MM.1S (cell line): ENCODE data around the gene PHC1.

Experiments used
- DNase-seq: peaks from one replicate; pipeline ENCODE4 v3.0.0-alpha.2; 2015
- H2AFZ ChIP-seq: fragments of 300-600 bp; sonication (generic); 2 replicates; pipeline ENCODE4 v1.6.0; 2016; ENCODE audit warnings: antibody characterized with exemption, low read length
- H3F3A ChIP-seq: fragments of 300-600 bp; sonication (generic); 2 replicates; pipeline ENCODE4 v1.6.1; 2016; ENCODE audit warnings: mild to moderate bottlenecking, antibody characterized with exemption, low read length, moderate library complexity, mixed read lengths; ENCODE audit not compliant: insufficient read depth
- H3K27ac ChIP-seq: fragments of 300-600 bp; sonication (generic); 2 replicates; pipeline ENCODE4 v1.5.1; 2016; ENCODE audit warnings: mild to moderate bottlenecking, low read length
- H3K27me3 ChIP-seq: fragments of 300-600 bp; sonication (generic); replicated peaks from 2 replicates; pipeline ENCODE4 v1.6.0; 2016; ENCODE audit warnings: low read length; ENCODE audit not compliant: insufficient read depth
- H3K36me3 ChIP-seq: fragments of 300-600 bp; sonication (generic); replicated peaks from 2 replicates; pipeline ENCODE4 v1.6.1; 2016; ENCODE audit warnings: mild to moderate bottlenecking, low read length, mixed read lengths; ENCODE audit not compliant: insufficient read depth
- H3K4me1 ChIP-seq: fragments of 300-600 bp; sonication (generic); 2 replicates; pipeline ENCODE4 v1.6.1; 2016; ENCODE audit warnings: low read length, mixed read lengths
- H3K4me2 ChIP-seq: fragments of 300-600 bp; sonication (generic); 2 replicates; pipeline ENCODE4 v1.6.0; 2016; ENCODE audit warnings: low read depth, low read length
- H3K4me3 ChIP-seq: fragments of 300-600 bp; sonication (generic); 2 replicates; pipeline ENCODE4 v1.5.1; 2016; ENCODE audit warnings: low read length, mixed read lengths
- H3K79me2 ChIP-seq: fragments of 300-600 bp; sonication (generic); 2 replicates; pipeline ENCODE4 v1.6.1; 2016; ENCODE audit warnings: mixed run types, low read length, mixed read lengths
- H3K9ac ChIP-seq: fragments of 300-600 bp; sonication (generic); 2 replicates; pipeline ENCODE4 v1.6.1; 2016; ENCODE audit warnings: low read length, mixed read lengths
- H3K9me2 ChIP-seq: fragments of 300-600 bp; sonication (generic); replicated peaks from 2 replicates; pipeline ENCODE4 v1.6.1; 2016; ENCODE audit warnings: mild to moderate bottlenecking, low read length, mixed read lengths; ENCODE audit not compliant: insufficient read depth
- H3K9me3 ChIP-seq: fragments of 300-600 bp; sonication (generic); replicated peaks from 2 replicates; pipeline ENCODE4 v1.6.1; 2016; ENCODE audit warnings: mild to moderate bottlenecking, low read length, mixed read lengths; ENCODE audit not compliant: insufficient read depth
- H4K20me1 ChIP-seq: fragments of 300-600 bp; sonication (generic); 2 replicates; pipeline ENCODE4 v1.6.1; 2016; ENCODE audit warnings: mild to moderate bottlenecking, low read length, moderate library complexity, mixed read lengths; ENCODE audit not compliant: insufficient read depth
- CTCF ChIP-seq: fragments of 300-600 bp; sonication (generic); IDR thresholded peaks from 2 replicates; pipeline ENCODE4 v1.5.1; 2016; ENCODE audit warnings: antibody characterized with exemption, low read length, mixed read lengths
- EZH2 ChIP-seq: fragments of 300-600 bp; sonication (generic); optimal IDR thresholded peaks from 2 replicates; pipeline ENCODE3; 2017; ENCODE audit warnings: low read depth, mild to moderate bottlenecking, antibody characterized with exemption, low read length, mixed read lengths
- EZH2phosphoT487 ChIP-seq: fragments of 300-600 bp; sonication (generic); IDR thresholded peaks from 2 replicates; pipeline ENCODE4 v1.6.1; 2018; ENCODE audit warnings: antibody characterized with exemption, low read length

PHC1 gene

GRCh38 chr12:8886502-8887284 lies 27.6 kb upstream of the PHC1 start:
- H3K27me3 ChIP-seq, result peaks cover 13% of the 10 kb centered on the region
- no peak overlapping the region for H3K4me2 ChIP-seq
- H3K9me2 ChIP-seq, result no peaks in the 10 kb centered on the region
- DNase-seq, result no peak
- no peaks in the 10 kb centered on the region for H3K9me3 ChIP-seq
- TF ChIP-seq EZH2phosphoT487 (no peak), EZH2 (no peak), CTCF (no peak)
- H3K4me3 ChIP-seq, result no peak overlapping the region
- no peaks in the 10 kb centered on the region for H3K79me2 ChIP-seq
- no peaks in the 10 kb centered on the region for H3K36me3 ChIP-seq
- no peaks in the 10 kb centered on the region for H3K4me1 ChIP-seq
- no peak overlapping the region for H3K27ac ChIP-seq
- H4K20me1 ChIP-seq, result no peaks in the 10 kb centered on the region
- no peaks in the 10 kb centered on the region for H3F3A ChIP-seq
- no peak overlapping the region for H2AFZ ChIP-seq
- no peak overlapping the region for H3K9ac ChIP-seq

GRCh38 chr12:8887285-8887715 lies 27.0 kb upstream of the PHC1 start:
- no peaks in the 10 kb centered on the region for H3K79me2 ChIP-seq
- no peak overlapping the region for H3K9ac ChIP-seq
- H3K36me3 ChIP-seq, result no peaks in the 10 kb centered on the region
- H3K4me3 ChIP-seq, result no peak overlapping the region
- no peak overlapping the region for H2AFZ ChIP-seq
- H3F3A ChIP-seq, result no peaks in the 10 kb centered on the region
- peaks cover 8% of the 10 kb centered on the region for H3K27me3 ChIP-seq
- H3K27ac ChIP-seq, result no peak overlapping the region
- no peaks in the 10 kb centered on the region for H3K9me3 ChIP-seq
- TF ChIP-seq EZH2 (no peak), EZH2phosphoT487 (no peak), CTCF (no peak)
- no peak overlapping the region for H3K4me2 ChIP-seq
- H4K20me1 ChIP-seq, result no peaks in the 10 kb centered on the region
- no peak for DNase-seq
- no peaks in the 10 kb centered on the region for H3K4me1 ChIP-seq
- H3K9me2 ChIP-seq, result no peaks in the 10 kb centered on the region

GRCh38 chr12:8890313-8891085 lies 23.8 kb upstream of the PHC1 start:
- Histone ChIP-seq H3K4me3 (peak overlapping the region; percentile 67), H3K27me3 (no peaks in the 10 kb centered on the region), H4K20me1 (no peaks in the 10 kb centered on the region), H3F3A (no peaks in the 10 kb centered on the region), H3K27ac (no peak overlapping the region), H3K4me2 (peak overlapping the region; percentile 62; the same call in 1 of the 2 replicates), H3K9me3 (no peaks in the 10 kb centered on the region), H3K79me2 (no peaks in the 10 kb centered on the region), H3K9me2 (no peaks in the 10 kb centered on the region), H3K36me3 (no peaks in the 10 kb centered on the region), H3K9ac (peak overlapping the region; percentile 33; the same call in 1 of the 2 replicates), H2AFZ (peak overlapping the region; percentile 72), H3K4me1 (no peaks in the 10 kb centered on the region)
- peak; percentile 82 for TF ChIP-seq CTCF
- TF ChIP-seq EZH2phosphoT487, result no peak
- peak; percentile 51 for DNase-seq
